OCI-LY1 (cell line): ENCODE measurements around the gene TGFBR1.

Experiments
- H2AFZ ChIP-seq: fragments of 200-600 bp; sonication (generic), shearing (Covaris generic); 2 replicates; pipeline ENCODE4 v1.6.0; 2014; ENCODE audit warnings: antibody characterized with exemption, mild to moderate bottlenecking, low read length
- H3F3A ChIP-seq: fragments of 200-600 bp; sonication (generic), shearing (Covaris generic); 2 replicates; pipeline ENCODE4 v1.6.0; 2014; ENCODE audit warnings: mild to moderate bottlenecking, antibody characterized with exemption, low read length, moderate library complexity; ENCODE audit not compliant: insufficient read depth
- H3K27ac ChIP-seq: fragments of 200-600 bp; sonication (generic); 2 replicates; pipeline ENCODE4 v1.5.1; 2014; ENCODE audit warnings: low read length, mixed run types, mild to moderate bottlenecking, low read depth; ENCODE audit not compliant: poor library complexity, severe bottlenecking
- H3K27me3 ChIP-seq: fragments of 200-600 bp; sonication (generic); 2 replicates; pipeline ENCODE4 v1.6.0; 2014; ENCODE audit warnings: antibody characterized with exemption, mild to moderate bottlenecking, low read length, moderate library complexity; ENCODE audit not compliant: insufficient read depth
- H3K36me3 ChIP-seq: fragments of 200-600 bp; sonication (generic); 2 replicates; pipeline ENCODE4 v1.6.1; 2014; ENCODE audit warnings: mild to moderate bottlenecking, antibody characterized with exemption, low read length, moderate library complexity, mixed read lengths; ENCODE audit not compliant: insufficient read depth
- H3K4me1 ChIP-seq: fragments of 200-600 bp; sonication (generic); 2 replicates; pipeline ENCODE4 v1.5.1; 2014; ENCODE audit warnings: mild to moderate bottlenecking, low read length, moderate library complexity; ENCODE audit not compliant: insufficient read depth, severe bottlenecking
- H3K4me2 ChIP-seq: fragments of 200-600 bp; sonication (generic), shearing (Covaris generic); 2 replicates; pipeline ENCODE4 v1.6.1; 2014; ENCODE audit warnings: low read length
- H3K4me3 ChIP-seq: fragments of 200-600 bp; sonication (generic); 2 replicates; pipeline ENCODE4 v1.5.1; 2014; ENCODE audit warnings: low read length, low read depth, mild to moderate bottlenecking, mixed read lengths; ENCODE audit not compliant: poor library complexity, severe bottlenecking
- H3K79me2 ChIP-seq: fragments of 200-600 bp; shearing (Covaris generic); 2 replicates; pipeline ENCODE4 v1.6.1; 2016; ENCODE audit warnings: mixed run types, low read length, mixed read lengths; ENCODE audit not compliant: insufficient read depth
- H3K9ac ChIP-seq: fragments of 200-600 bp; sonication (generic), shearing (Covaris generic); 2 replicates; pipeline ENCODE4 v1.6.1; 2014; ENCODE audit warnings: mild to moderate bottlenecking, low read length, mixed read lengths
- H3K9me2 ChIP-seq: fragments of 200-600 bp; sonication (generic), shearing (Covaris generic); 2 replicates; pipeline ENCODE4 v1.6.1; 2014; ENCODE audit warnings: low read depth, mild to moderate bottlenecking, low read length, mixed read lengths
- H3K9me3 ChIP-seq: fragments of 200-600 bp; shearing (Covaris generic); 2 replicates; pipeline ENCODE4 v1.6.1; 2014; ENCODE audit warnings: low read length, mixed read lengths
- H4K20me1 ChIP-seq: fragments of 200-600 bp; sonication (generic), shearing (Covaris generic); 2 replicates; pipeline ENCODE4 v1.6.0; 2016; ENCODE audit warnings: mild to moderate bottlenecking, low read length; ENCODE audit not compliant: insufficient read depth
- CTCF ChIP-seq: fragments of 200-600 bp; sonication (generic), shearing (Covaris generic); IDR thresholded peaks from 2 replicates; pipeline ENCODE4 v1.5.1; 2017; ENCODE audit warnings: mild to moderate bottlenecking, antibody characterized with exemption, low read length, moderate library complexity, mixed read lengths
- EZH2 ChIP-seq: fragments of 200-600 bp; sonication (generic), shearing (Covaris generic); IDR thresholded peaks from 2 replicates; pipeline ENCODE4 v1.8.0; 2017; ENCODE audit warnings: borderline replicate concordance, mixed run types, mild to moderate bottlenecking, antibody characterized with exemption, low read length, moderate library complexity, mixed read lengths

Gene TGFBR1

GRCh38 chr9:99201603-99202002 is 96.7 kb downstream of the TGFBR1 start:
- no peak overlapping the region for H2AFZ ChIP-seq
- H4K20me1 ChIP-seq, result no peaks in the 10 kb centered on the region
- H3K9me3 ChIP-seq, result no peaks in the 10 kb centered on the region
- peaks cover 4% of the 10 kb centered on the region; the same call in 1 of the 2 replicates for H3K27me3 ChIP-seq
- no peaks in the 10 kb centered on the region for H3K4me1 ChIP-seq
- no peak overlapping the region for H3K9ac ChIP-seq
- no peaks in the 10 kb centered on the region for H3F3A ChIP-seq
- no peaks in the 10 kb centered on the region for H3K36me3 ChIP-seq
- H3K4me2 ChIP-seq, result no peak overlapping the region
- no peak overlapping the region for H3K27ac ChIP-seq
- H3K4me3 ChIP-seq, result no peak overlapping the region
- no peak for TF ChIP-seq EZH2
- TF ChIP-seq CTCF, result no peak
- H3K9me2 ChIP-seq, result no peaks in the 10 kb centered on the region
- no peaks in the 10 kb centered on the region for H3K79me2 ChIP-seq
